ENCODE data around the gene EEF1AKMT2.
"Not testable (repeated sequence)": the region's sequence is repeated elsewhere in the genome, so short reads cannot be mapped to it uniquely, and the experiment has no call there.

DNA sequence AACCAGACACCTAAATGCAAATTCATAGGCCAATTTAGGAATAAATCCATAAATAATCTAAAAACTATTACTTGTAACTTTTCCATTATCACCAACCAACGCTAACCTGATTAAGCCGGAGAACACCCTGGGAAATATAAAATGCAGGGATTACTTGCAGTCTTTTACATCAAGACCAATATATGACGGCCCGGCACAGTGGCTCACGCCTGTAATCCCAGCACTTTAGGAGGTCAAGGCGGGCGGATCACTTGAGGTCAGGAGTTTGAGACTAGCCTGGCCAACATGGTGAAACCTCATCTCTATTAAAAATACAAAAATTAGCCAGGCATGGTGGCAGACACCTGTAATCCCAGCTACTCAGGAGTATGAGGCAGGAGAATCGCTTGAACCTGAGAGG lies 45.2 kb downstream of the EEF1AKMT2 start:
- not testable (repeated sequence) for TF ChIP-seq CTCF (conservative IDR thresholded peaks at IDR 0.05 in 1 of 2, IDR thresholded peaks at IDR 0.05 in 1 of 2; ENCODE audit: low read depth in 1 of 2, low read length in 2 of 2); EZH2 (IDR thresholded peaks at IDR 0.05; ENCODE audit: low read length, missing control alignments)

Data from fibroblast of lung (primary cell).